Activated T-helper 9 cell treated with anti-CD3 and anti-CD28 coated beads, Interleukin-2, amount 50 U/mL, for 16 hours (primary cell): Measurements from ENCODE around the gene LURAP1L.
"Not testable (repeated sequence)": the region's sequence is repeated elsewhere in the genome, so short reads cannot be mapped to it uniquely, and the experiment has no call there.

ENCODE experiments used
- DNase-seq: peaks from one replicate; pipeline ENCODE4 v3.0.0-alpha.2; 2020; ENCODE audit warnings: low read depth

LURAP1L gene

DNA sequence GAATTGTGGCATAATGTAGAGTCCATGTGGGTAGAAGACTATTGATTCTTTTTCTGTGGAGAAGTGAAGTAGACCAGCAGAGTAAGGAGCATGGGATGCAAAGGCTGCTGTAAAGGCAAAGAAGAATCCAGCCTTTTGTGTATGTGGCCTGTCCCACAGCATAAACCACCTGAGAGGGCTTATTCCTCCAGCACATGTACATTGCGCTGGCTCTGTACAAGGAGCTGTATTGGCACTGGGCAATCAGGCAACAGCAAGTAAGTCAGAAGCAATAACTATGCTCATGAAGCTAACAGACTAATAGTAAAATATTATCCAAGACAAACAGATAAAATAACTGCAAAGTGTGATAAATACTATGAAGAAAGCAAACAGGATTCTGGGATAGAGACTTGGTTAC is 86.2 kb downstream of the LURAP1L start:
- DNase-seq = no peak

DNA sequence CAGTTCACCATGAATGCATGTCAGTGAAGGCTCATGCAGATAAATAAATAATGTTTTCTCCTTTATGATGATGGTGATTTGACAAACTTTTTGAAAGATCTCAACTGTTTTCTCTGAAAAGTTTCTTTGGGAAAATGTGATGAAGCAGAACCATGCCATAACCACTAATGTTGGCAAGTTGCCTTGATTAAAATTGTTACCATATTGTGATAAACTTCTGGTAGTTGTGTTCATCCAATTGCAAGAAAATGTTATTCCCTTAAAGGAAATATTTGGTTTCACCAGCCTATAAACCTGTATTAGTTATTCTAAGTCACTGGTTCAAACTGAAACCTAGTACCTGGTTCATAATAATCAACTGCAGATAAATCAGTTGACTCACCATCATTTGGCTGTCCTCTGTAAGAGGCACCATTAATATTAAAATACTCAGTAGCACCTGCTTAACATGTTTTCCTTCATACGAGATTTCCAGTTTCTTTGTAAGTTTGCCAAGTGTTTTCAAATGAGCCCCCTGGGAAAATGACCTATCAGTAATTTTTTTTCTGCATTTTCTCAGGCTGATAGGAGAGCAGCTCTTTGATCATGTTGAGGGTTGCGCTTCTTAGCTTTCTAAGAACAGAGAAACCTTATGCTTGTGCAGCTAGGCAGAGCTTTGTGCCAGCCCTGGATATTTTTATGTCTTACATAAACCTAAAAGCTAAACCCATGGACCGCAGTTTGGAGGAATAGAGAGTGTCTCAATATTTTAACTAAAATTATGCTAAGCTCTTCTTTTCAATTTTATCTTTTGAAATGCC is 88.0 kb downstream of the LURAP1L start:
- DNase-seq = no peak

DNA sequence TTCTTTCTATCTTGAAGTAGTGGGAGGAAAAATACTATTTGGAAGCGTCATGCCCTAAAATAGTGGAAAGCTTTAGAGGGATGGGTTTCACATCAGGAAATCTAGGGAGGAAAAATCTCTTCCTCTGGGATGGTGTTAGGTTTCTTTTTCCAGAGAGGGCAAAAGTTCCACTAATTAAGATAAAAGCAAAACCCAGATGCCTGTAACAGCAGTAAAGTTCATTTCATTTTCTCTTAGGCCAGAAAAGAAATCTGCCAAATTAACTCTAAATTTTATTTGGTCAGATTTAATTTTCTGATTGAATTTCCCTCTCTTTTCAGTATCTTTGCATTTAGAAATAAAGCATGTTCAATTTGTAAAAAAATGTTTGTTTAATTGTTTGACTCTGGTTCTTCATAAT is 88.8 kb downstream of the LURAP1L start:
- DNase-seq = no peak

DNA sequence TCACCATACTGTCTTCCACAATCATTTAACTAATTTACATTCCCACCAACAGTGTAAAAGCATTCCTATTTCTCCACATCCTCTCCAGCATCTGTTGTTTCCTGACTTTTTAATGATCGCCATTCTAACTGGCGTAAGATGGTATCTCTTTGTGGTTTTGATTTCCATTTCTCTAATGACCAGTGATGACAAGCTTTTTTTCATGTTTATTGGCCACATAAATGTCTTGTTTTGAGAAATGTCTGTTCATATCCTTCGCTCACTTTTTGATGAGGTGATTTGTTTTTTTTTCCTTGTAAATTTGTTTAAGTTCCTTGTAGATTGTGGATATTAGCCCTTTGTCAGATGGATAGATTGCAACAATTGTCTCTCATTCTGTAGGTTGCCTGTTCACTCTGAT is 90.6 kb downstream of the LURAP1L start:
- DNase-seq = not testable (repeated sequence)
